ENCODE data around the gene ACOT11.

DNA sequence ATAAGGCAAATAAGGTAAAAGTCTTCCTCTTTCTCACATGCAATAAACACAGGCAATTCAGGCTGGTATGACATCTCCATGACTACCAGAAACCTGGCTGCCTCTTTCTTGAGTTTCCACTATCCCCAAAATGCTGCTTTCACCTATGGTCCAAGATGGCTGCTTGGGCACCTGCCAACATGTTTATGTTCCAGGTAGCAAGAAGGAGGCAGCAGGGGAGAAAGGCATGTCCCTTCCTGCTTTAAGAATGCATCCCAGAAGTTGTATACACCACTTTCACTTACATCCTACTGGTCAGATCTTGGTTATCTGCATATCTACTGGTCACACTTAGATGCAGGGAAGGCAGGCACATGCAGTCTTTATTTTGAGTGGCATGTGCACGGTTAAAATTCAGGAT is 19.4 kb upstream of the ACOT11 start:
- TF ChIP-seq, protein P1, sequence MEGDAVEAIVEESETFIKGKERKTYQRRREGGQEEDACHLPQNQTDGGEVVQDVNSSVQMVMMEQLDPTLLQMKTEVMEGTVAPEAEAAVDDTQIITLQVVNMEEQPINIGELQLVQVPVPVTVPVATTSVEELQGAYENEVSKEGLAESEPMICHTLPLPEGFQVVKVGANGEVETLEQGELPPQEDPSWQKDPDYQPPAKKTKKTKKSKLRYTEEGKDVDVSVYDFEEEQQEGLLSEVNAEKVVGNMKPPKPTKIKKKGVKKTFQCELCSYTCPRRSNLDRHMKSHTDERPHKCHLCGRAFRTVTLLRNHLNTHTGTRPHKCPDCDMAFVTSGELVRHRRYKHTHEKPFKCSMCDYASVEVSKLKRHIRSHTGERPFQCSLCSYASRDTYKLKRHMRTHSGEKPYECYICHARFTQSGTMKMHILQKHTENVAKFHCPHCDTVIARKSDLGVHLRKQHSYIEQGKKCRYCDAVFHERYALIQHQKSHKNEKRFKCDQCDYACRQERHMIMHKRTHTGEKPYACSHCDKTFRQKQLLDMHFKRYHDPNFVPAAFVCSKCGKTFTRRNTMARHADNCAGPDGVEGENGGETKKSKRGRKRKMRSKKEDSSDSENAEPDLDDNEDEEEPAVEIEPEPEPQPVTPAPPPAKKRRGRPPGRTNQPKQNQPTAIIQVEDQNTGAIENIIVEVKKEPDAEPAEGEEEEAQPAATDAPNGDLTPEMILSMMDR (IDR thresholded peaks at IDR 0.05) = no peak
- no peak for TF ChIP-seq POLR2A (IDR thresholded peaks at IDR 0.05)
